HG02678 (cell line): ENCODE data around the gene ATG9B.

ENCODE experiments used
- ATAC-seq: cut with Tn5 transposase; IDR thresholded peaks from one replicate; pipeline ENCODE4 v1.9.1; 2021; ENCODE audit warnings: mild to moderate bottlenecking, moderate library complexity; ENCODE audit not compliant: unreplicated experiment

ATG9B gene

DNA sequence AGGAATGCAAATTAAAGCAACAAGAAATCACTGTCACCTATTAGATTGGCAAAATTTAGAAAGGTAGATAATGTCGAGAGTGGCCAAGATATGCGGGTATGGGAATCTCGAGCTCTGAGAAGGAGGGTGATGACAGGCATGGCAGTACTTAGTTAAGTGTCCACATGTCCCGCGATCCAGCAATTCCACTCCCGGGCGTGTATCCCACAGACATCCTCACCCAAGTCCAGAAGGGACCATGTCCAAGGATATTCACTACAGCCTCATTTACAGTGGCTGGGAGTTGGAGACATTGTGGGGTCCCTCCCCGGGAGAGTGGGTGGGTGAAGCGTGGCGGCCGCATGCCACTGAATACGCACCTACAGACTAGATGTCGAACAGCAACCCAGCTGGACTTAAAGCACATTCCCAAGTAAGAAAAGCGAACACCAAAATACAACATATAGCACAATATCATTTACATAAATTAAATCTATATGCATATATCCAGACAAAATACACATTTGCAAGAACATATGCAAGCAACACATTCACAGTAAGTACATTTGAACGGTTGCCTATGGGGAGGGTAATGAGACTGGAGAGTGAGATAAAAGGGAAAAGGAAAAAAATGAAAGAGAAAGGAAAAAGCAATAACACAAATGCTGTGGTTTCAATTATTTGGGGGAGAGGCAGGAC lies 56.1 kb downstream of the ATG9B start:
- ATAC-seq: no peak

DNA sequence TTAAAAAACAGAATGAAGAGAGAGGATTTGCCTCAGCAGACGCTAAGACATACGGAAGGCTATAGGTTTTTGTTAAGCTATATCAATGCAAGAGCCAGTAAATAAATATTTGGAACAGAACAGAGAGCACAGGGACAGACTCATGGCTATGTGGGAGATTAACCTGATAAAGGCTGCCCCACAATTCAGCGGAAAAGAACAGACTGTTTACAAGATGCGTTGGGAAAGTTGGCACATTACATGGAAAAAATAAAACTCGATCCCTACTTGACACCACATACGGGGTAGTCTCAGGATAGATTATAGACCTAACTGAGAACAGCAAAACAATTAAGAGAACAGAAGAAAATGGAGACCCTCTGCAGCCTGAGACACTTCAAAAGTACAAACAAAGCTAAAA lies 56.9 kb downstream of the ATG9B start:
- no peak for ATAC-seq

DNA sequence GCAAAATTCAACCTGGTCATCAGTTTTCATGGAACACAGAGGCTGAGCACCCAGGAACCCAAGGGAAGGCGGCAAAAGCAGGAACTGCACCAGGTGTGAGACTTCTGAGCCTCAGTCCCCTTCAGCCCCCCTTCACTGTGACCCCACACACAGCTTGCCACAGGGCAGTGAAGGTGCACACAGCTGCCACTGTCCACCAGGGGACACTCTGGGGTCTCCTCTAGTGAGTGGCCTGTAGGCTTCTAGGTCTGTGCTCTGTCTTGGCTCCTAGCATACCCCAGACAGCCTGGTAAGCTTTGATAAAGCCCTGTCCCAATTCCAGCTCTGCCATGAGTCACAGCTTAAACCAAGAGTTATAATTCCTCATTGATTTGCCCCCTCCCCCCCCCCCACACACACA lies 58.3 kb downstream of the ATG9B start:
- no peak for ATAC-seq

DNA sequence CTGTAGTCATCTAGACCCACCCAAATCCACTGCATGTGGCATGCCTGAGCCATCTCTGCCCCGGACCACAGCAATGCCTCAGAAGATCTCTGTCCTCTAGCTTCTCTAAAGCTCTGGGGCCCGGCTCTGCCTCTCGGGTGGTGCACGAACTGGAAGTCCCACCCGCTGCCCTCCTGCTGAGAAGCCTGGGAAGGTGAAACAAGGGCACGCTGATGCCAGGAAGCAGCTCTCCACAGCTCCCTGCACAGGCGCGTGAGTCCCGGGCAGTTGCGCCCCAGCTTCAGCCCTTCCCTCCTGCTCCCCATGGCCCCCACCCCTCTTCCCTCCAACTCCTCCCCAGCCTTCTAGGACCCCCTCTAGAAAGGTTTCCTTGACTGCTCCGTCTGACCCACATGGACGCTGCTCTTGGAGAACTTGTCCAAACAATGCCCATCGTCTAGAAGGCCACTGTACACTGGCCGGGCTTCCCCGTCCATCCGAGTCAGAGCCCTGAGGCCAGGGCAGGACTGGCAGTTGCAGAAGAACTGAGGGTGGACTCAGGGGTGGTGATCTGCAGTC lies 58.9 kb downstream of the ATG9B start:
- ATAC-seq: no peak
